CD4-positive, alpha-beta T cell (primary cell): Measurements from ENCODE around the gene CEP95. TPM values are rescaled to one million over a fixed set of nuclear protein-coding genes. Genes with fewer than 3 reads are reported as not detected.
A peak's percentile ranks its signal among the peaks of the same experiment; 100 is the strongest.

Experiments
- ATAC-seq: fragments of 200-7000 bp; cut with Tn5 transposase; one replicate; pipeline ENCODE4 v1.10.0; 2022; ENCODE audit warnings: mild to moderate bottlenecking; ENCODE audit not compliant: poor library complexity
- CTCF ChIA-PET: fragments of 350-600 bp; sonication (Branson Sonifier 250); formaldehyde crosslinking; loops from one replicate; lab custom pipeline; 2021; ENCODE audit warnings: antibody characterized with exemption, inconsistent platforms; lab: Charles Lee
- POLR2A ChIA-PET: fragments of 350-600 bp; sonication (Branson Sonifier 250); formaldehyde crosslinking; loops from one replicate; lab custom pipeline; 2021; ENCODE audit warnings: antibody characterized with exemption, inconsistent platforms; lab: Charles Lee
- DNase-seq, 14 experiments: peaks; one replicate each; pipeline ENCODE4 v3.0.0-alpha.2; 2013 to 2020; ENCODE audit warnings: mixed read lengths in 2 of 14
- H3K27ac ChIP-seq, 2 donors: one replicate each; pipeline versions ENCODE4 v1.5.1 to v1.7.0; 2013; ENCODE audit warnings: low read length in 2 of 2, low read depth in 1 of 2, mild to moderate bottlenecking in 1 of 2
- H3K27me3 ChIP-seq, 2 experiments: 1 replicate in 1 of 2; 2 replicates in 1 of 2; pipeline versions ENCODE4 v1.6.1 to v1.7.0; 2013; ENCODE audit warnings: low read length in 2 of 2, control low read depth in 1 of 2, mild to moderate bottlenecking in 1 of 2, moderate library complexity in 1 of 2; ENCODE audit not compliant: insufficient read depth in 2 of 2, control insufficient read depth in 1 of 2
- H3K36me3 ChIP-seq: one replicate; pipeline ENCODE4 v1.6.1; 2013; ENCODE audit warnings: low read length, control low read depth; ENCODE audit not compliant: insufficient read depth
- H3K4me1 ChIP-seq: one replicate; pipeline ENCODE4 v1.6.1; 2013; ENCODE audit warnings: low read length, control low read depth; ENCODE audit not compliant: insufficient read depth
- H3K4me3 ChIP-seq: one replicate; pipeline ENCODE4 v1.5.1; 2013; ENCODE audit warnings: mild to moderate bottlenecking, low read length, moderate library complexity
- H3K9me3 ChIP-seq, 2 experiments: 1 replicate in 1 of 2; 2 replicates in 1 of 2; pipeline versions ENCODE4 v1.6.1 to v1.7.0; 2013; ENCODE audit warnings: low read length in 2 of 2, mild to moderate bottlenecking in 2 of 2, control low read depth in 1 of 2, moderate library complexity in 1 of 2; ENCODE audit not compliant: control insufficient read depth in 1 of 2, insufficient read depth in 1 of 2
- H3K27ac Mint-ChIP-seq: one replicate; pipeline ENCODE4 v1.8.0; 2020; ENCODE audit warnings: mixed read lengths
- H3K27me3 Mint-ChIP-seq: one replicate; pipeline ENCODE4 v1.8.0; 2021; ENCODE audit warnings: mixed read lengths
- H3K36me3 Mint-ChIP-seq: one replicate; pipeline ENCODE4 v1.8.0; 2021; ENCODE audit warnings: low read depth, mixed read lengths
- H3K4me1 Mint-ChIP-seq: one replicate; pipeline ENCODE4 v1.8.0; 2021; ENCODE audit warnings: low read depth, mixed read lengths
- H3K4me3 Mint-ChIP-seq: one replicate; pipeline ENCODE4 v1.8.0; 2020; ENCODE audit warnings: mild to moderate bottlenecking, mixed read lengths
- H3K9me3 Mint-ChIP-seq: one replicate; pipeline ENCODE4 v1.8.0; 2020; ENCODE audit warnings: mixed read lengths
- intact Hi-C, 2 experiments: fragments of 100-400 bp; cut with DNase I in 1 of 2; cut with micrococcal nuclease in 1 of 2; formaldehyde crosslinking; loops; one replicate each; pipeline versions ENCODE4 v1.15.1 to v1.9.0; 2023 to 2025; cut with DNase I, micrococcal nuclease
- total RNA-seq, 174 experiments: library from RNA in 2 of 174; stranded (reverse) in 2 of 174; gene quantifications; one replicate each; pipeline ENCODE4 v1.2.3 and lab custom pipeline; 2021 to 2026
- TF ChIP-seq, protein P1 (sequence below): fragments of 200-600 bp; IDR thresholded peaks from one replicate; pipeline ENCODE4 v1.8.0; 2022; ENCODE audit warnings: antibody characterized with exemption, mild to moderate bottlenecking

The CEP95 gene
- total RNA-seq, 2 experiments from 2014 or later, result 256 to 269 TPM

DNA sequence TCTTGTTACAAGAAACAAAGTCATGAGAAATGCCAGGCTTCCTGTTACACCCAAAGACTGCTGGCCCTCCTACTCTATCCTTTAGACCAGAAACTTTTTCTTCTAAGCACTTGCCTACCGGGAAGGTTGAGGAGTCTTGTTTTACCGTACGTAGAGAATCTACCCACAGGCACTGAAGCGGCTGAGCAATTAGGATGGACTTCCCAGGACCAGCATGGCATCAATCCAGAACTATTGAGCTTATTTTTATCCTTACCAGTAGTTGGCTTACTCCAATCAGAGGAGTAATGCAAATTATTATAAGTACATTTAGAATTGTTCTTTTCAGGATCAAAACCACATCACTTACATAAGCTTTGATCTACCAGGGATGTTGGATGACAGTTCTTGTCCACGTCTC lies 25.6 kb downstream of the CEP95 start:
- CTCF ChIA-PET, result interaction anchor here (0.6 to 1.1 kb wide), 2 partner anchors 80 to 117 kb away, joined by 3 read pairs; no protein-coding TSS in a partner anchor
- Mint-ChIP-seq H3K9me3 (no peaks in the 10 kb centered on the region), H3K4me3 (no peak overlapping the region), H3K27me3 (no peaks in the 10 kb centered on the region), H3K27ac (no peak overlapping the region), H3K4me1 (no peaks in the 10 kb centered on the region), H3K36me3 (peaks cover 99% of the 10 kb centered on the region)
- Histone ChIP-seq H3K4me3 (no peak overlapping the region), H3K4me1 (no peaks in the 10 kb centered on the region), H3K27me3 (no peaks in the 10 kb centered on the region), H3K27ac (no peak overlapping the region), H3K36me3 (peaks cover 99% of the 10 kb centered on the region), H3K9me3 (no peaks in the 10 kb centered on the region)
- intact Hi-C loops, result loop anchor here in 1 of 2 experiments (10.0 kb wide), 2 partner anchors 112 to 202 kb away; no protein-coding TSS in a partner anchor
- TF ChIP-seq, protein P1, sequence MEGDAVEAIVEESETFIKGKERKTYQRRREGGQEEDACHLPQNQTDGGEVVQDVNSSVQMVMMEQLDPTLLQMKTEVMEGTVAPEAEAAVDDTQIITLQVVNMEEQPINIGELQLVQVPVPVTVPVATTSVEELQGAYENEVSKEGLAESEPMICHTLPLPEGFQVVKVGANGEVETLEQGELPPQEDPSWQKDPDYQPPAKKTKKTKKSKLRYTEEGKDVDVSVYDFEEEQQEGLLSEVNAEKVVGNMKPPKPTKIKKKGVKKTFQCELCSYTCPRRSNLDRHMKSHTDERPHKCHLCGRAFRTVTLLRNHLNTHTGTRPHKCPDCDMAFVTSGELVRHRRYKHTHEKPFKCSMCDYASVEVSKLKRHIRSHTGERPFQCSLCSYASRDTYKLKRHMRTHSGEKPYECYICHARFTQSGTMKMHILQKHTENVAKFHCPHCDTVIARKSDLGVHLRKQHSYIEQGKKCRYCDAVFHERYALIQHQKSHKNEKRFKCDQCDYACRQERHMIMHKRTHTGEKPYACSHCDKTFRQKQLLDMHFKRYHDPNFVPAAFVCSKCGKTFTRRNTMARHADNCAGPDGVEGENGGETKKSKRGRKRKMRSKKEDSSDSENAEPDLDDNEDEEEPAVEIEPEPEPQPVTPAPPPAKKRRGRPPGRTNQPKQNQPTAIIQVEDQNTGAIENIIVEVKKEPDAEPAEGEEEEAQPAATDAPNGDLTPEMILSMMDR, result no peak
- POLR2A ChIA-PET, result interaction anchor here (0.8 kb wide), 2 partner anchors 8 to 55 kb away, joined by 4 read pairs; no protein-coding TSS in a partner anchor
- ATAC-seq (no peak), DNase-seq (no peak)

DNA sequence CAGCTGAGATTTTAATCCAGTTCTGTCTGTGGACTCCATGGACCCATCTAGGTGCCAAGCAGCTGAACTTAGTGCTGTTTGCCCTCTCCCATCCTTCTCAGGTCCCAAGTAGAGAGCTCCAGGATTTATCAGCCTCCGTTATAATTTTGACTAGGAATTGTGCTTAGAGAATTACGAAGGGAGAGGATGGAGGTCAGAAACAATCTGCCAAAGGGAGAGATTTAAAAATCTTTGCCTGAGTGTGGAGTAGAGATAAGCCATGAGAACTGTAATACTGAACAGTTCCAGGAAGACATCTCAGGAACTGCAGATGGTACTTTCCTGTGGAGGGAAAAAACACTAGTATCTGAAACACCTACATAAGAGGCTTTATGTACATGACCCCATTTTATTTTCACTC lies 27.0 kb downstream of the CEP95 start:
- H3K4me1 ChIP-seq, result no peaks in the 10 kb centered on the region
- DNase-seq, result no peak
- intact Hi-C loops, result loop anchor here in 1 of 2 experiments (10.0 kb wide), 2 partner anchors 111 to 201 kb away; no protein-coding TSS in a partner anchor
- H3K27me3 Mint-ChIP-seq, result no peaks in the 10 kb centered on the region
- no peak overlapping the region for H3K4me3 Mint-ChIP-seq
- H3K9me3 ChIP-seq, result no peaks in the 10 kb centered on the region
- H3K27ac Mint-ChIP-seq, result peak overlapping the region; percentile 20
- peaks cover 96% of the 10 kb centered on the region for H3K36me3 ChIP-seq
- no peaks in the 10 kb centered on the region for H3K9me3 Mint-ChIP-seq
- TF ChIP-seq, protein P1, result no peak
- peaks cover 97% of the 10 kb centered on the region for H3K36me3 Mint-ChIP-seq
- ATAC-seq, result no peak
- no peak overlapping the region for H3K4me3 ChIP-seq
- H3K27me3 ChIP-seq, result no peaks in the 10 kb centered on the region
- no peaks in the 10 kb centered on the region for H3K4me1 Mint-ChIP-seq
- no peak overlapping the region for H3K27ac ChIP-seq
- ChIA-PET POLR2A (interaction anchor here (2.3 kb wide), 1 partner anchor 28 kb away, joined by 11 read pairs; the partner anchor contains the start of genes CEP95 and DDX5), CTCF (interaction anchor here (0.9 kb wide), 1 partner anchor 116 kb away, joined by 3 read pairs; no protein-coding TSS in a partner anchor)

DNA sequence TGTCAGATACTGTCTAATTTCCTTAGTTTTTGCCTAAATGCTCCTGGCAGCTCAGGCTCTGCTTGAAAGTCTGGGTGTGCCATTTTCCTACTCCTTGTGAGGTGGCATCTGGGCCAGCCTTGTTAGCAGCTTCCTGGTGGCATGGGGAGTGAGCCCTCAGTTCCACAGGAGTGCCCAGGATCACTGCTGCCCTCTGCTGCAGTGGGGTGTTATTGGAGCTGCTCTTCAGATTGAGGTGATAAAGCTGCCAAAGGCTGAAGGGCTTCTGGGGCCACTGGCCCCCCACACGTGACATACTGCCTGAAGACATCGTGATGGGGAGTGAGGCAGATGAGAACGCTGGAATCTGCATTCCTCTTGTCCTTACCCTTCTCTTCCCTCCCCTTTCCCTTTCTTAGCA lies 27.4 kb downstream of the CEP95 start:
- ChIA-PET CTCF (interaction anchor here (0.9 kb wide), 1 partner anchor 115 kb away, joined by 3 read pairs; no protein-coding TSS in a partner anchor), POLR2A (interaction anchor here (2.3 kb wide), 1 partner anchor 28 kb away, joined by 11 read pairs; the partner anchor contains the start of genes CEP95 and DDX5)
- peak overlapping the region; percentile 20 for H3K27ac Mint-ChIP-seq
- no peak for ATAC-seq
- H3K36me3 Mint-ChIP-seq, result peaks cover 97% of the 10 kb centered on the region
- no peaks in the 10 kb centered on the region for H3K9me3 Mint-ChIP-seq
- no peak overlapping the region for H3K27ac ChIP-seq
- no peaks in the 10 kb centered on the region for H3K9me3 ChIP-seq
- H3K27me3 ChIP-seq, result no peaks in the 10 kb centered on the region
- intact Hi-C loops, result loop anchor here in 1 of 2 experiments (10.0 kb wide), 2 partner anchors 111 to 201 kb away; no protein-coding TSS in a partner anchor
- no peak overlapping the region for H3K4me3 ChIP-seq
- H3K27me3 Mint-ChIP-seq, result no peaks in the 10 kb centered on the region
- H3K4me1 Mint-ChIP-seq, result no peaks in the 10 kb centered on the region
- H3K4me3 Mint-ChIP-seq, result no peak overlapping the region
- peaks cover 92% of the 10 kb centered on the region for H3K36me3 ChIP-seq
- TF ChIP-seq, protein P1, result no peak
- peak in 3 of 14 experiments; percentile 7 to 33 (median 13) for DNase-seq
- H3K4me1 ChIP-seq, result no peaks in the 10 kb centered on the region
